ENCODE measurements around the gene ZFPM1.

DNA sequence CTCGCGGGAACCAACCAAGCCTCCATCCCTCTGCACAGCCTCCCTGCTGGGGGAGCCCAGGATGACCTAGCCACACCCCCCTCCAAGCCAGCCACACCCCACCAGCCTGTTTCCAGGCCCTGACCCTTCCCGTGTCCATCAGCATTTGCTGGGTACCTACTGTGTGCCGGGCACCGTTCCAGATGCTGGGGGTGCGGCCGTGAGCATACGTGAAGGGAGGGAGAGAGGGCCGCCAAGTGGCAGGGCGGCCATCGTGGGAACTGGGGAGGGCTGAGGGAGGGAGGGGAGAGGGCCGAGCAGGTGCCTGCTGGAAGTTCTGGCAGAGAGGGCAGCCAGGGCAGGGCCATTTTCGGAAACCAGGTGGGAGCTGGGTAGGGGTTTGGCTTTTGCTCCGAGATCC, 23.1 kb downstream of the ZFPM1 start:
- TF ChIP-seq, protein P1, sequence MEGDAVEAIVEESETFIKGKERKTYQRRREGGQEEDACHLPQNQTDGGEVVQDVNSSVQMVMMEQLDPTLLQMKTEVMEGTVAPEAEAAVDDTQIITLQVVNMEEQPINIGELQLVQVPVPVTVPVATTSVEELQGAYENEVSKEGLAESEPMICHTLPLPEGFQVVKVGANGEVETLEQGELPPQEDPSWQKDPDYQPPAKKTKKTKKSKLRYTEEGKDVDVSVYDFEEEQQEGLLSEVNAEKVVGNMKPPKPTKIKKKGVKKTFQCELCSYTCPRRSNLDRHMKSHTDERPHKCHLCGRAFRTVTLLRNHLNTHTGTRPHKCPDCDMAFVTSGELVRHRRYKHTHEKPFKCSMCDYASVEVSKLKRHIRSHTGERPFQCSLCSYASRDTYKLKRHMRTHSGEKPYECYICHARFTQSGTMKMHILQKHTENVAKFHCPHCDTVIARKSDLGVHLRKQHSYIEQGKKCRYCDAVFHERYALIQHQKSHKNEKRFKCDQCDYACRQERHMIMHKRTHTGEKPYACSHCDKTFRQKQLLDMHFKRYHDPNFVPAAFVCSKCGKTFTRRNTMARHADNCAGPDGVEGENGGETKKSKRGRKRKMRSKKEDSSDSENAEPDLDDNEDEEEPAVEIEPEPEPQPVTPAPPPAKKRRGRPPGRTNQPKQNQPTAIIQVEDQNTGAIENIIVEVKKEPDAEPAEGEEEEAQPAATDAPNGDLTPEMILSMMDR (IDR thresholded peaks at IDR 0.05; ENCODE audit: low read depth, low read length) = no peak
- TF ChIP-seq EZH2phosphoT487 (IDR thresholded peaks at IDR 0.05; ENCODE audit: low read depth) = no peak

Data from OCI-LY3 (cell line).